GM18519 (cell line): Measurements from ENCODE around the gene PLPPR1.

Experiments used
- ATAC-seq: cut with Tn5 transposase; IDR thresholded peaks from one replicate; pipeline ENCODE4 v1.9.1; 2021; ENCODE audit warnings: mild to moderate bottlenecking, moderate library complexity; ENCODE audit not compliant: unreplicated experiment, low FRiP score

Gene PLPPR1

DNA sequence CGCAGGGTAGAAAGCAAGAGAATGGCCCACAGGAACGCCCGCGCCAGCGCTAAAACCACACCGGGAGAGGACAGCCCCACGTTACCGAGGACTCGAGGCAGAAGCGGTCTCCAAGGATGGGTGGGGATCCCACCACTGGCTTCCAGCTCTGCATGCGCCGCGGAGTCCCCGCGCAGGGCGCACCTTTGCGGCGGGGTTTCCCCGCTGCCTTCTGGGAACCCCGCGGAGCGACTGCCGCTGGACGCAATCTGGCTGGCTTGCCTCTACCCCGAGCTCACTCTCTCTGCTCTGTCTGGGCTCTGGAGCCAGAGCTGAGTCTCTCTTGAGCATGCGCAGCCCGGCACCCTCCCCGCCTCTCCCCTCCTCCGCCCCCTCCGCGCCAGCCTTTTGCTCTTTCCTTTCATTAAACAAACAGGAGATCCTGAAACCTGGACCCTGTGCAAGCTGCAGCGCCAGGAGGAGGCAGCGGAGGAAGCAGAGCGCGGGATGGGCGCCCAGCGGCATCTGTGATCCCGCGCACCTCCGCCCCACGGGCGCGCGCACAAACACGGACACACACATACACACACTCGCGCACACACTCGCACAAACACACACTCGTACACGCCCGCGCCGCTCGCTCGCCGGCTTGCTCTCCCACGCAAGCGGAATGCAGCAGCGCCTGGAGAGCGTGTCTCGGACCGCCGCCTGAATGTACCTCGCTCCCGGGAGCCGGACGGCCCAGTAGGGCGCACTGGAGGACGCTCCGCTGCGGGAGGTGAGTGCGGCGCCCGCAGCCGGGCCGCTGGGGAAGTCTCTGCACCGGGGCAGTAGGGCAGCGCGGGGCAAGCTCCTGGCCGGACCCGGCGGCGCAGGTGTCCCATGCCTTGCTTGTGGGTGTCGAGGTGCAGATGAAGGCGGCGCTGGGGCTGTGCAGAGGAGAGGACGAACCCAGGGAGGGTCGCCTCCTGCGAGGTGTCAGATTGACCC lies at the start of gene PLPPR1:
Gene PLPPR1, plus strand, starts transcription at position 382 of the 969 bp plus-strand sequence.
- ATAC-seq = no peak

DNA sequence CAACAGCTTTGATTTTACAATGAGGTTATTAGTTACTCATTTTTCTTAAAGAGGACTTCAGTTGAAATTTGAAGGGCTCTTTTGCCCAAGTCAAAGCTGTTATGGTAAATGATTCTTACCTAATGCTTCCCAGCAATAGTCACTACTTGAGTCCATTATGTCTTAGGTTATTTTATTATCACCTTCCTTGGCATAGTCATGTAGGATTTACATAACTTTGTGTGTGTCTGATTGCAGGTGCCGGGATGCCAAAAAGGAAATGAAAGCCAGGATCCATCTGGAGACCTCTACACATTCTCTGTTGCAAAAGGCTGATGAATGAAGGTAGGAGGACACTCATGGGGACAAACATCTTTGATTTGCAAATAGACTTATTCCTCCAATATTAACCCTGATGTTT lies 38.8 kb upstream of the PLPPR1 start:
- ATAC-seq = no peak

DNA sequence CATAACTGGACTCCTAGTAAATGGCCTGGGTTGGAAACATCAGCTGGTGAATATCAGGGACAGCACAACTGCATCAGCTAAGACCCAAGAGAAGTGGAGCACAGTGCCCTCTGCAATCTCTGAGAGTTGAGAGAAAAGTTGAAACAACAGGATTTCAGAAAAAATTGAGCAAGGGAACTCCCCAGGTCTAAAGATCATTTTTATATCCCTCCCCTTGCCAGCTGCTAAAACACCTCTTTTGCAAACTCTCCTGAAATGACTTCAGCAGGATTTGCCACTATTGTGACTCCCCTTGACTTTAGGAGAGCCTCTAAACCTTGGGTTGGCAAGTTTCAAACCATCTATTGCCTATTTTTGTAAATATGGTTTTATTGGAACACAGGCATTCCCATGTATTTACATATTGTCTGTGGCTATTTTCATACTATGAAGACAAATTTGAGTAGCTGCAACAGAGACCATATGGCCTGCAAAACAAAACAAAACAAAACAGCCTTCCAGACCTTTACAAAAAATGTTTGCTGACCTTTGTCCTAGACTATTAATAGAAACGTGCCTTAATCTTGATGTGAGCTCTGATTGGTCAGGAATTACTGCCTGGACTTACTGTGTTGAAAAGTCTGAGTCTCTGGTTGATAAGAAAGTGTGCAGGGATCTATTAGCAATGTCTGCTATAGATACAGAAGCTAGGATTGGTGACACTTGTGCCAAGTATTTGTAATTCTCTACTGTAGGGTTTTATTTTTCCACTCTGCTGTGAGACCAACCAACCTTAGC lies 37.7 kb upstream of the PLPPR1 start:
- no peak for ATAC-seq

DNA sequence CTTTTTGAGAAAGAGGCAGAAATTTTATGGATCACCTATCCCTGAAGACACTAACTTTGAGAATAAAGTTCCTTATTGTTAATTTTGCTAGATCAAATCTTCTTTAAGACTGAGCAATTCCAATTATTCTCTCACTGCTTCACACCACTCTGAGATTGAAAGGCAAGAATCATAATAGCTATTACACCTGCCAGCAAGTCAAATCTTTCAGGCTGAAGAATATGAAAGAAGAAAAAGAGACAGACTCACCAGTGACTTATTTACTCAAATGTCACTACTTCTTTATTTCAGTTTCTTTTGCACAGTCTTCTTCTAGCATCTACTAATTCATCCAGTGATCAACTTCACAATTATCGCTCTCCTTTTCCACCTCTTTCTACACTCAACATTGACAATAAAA lies 35.9 kb upstream of the PLPPR1 start:
- no peak for ATAC-seq

DNA sequence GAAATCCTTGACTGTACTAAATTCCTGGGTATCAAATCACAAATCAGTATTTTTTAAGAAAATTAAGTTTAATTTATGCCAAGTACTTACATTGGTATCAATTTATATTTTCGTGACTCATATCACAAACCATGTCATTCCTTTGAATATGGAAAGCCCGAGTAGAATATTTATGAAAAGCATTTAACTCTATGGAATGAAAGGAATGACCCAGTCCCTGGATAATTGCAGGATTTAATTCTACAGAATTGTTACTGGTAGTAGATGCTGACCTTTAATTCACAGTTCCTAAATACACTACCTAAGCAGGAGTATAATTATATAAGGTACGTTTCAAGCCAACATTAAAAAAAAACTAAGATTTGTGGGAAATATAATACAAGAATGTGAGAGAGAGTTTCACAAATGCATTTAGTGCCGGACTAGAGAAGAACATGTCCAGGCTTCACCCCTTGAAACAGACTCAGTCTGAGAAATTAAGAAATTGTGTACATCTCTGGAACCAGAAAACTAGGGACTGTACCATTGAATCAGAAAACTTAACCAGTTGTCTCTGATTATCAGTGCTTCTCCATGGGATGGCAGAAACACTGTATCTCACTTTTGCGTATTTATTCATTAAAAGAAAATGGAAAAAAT lies 28.5 kb upstream of the PLPPR1 start:
- ATAC-seq = no peak

DNA sequence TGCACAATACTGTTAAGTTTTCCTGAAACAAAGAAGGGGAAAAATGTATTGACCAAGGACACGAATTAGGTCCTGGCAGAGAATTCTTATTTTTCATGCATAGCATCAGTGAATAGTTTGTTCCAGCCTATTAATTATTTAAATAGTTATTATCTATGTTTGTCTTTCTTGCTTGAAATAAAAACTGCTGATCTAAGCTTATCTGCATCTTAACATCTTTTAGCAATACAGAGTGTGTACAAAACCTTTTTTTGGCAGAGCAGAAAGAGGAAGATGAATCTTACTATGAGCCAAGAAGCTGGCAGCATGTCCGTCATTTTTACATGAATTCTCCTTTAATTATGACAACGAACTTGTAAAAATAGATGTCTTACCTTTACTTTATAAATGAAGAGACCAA lies 23.3 kb upstream of the PLPPR1 start:
- ATAC-seq = no peak

DNA sequence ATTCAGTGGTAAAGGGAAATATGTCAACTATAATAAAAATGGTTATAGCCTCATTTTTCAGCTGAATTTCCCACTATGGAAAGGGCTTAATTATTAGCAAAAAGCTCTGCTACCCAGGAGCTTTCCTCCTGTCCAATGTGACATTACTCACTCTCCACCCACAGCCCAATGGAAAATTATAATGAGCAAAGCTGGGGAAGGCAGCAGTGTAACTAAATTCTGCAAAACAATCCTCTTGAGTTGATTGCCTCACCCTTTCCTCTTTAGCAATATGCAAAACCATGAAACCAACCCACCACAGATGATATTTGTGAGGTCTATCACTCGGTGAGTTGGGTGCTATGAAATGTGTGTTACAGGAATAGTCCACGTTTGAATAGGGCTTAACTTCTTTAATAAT lies 14.0 kb upstream of the PLPPR1 start:
- no peak for ATAC-seq

DNA sequence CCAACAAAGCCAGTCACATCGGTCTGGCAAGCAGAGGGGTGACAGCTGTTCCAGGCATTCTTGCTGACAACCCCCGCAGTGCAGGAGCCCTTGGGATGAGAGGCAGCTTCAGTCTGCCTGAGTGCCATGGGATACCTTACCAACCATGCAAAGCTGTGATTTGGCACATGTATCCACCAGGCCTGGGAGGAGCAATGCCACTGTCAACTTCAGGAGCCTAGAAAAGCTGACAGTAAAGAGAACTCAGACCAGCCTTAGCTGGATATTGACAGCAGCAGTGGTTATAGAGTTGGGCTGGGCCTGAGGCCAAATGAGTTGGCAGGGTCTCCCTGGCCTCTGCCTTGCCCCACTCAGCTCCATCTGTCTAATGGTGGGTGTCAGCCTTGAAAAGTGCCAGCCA lies 10.1 kb upstream of the PLPPR1 start:
- no peak for ATAC-seq

DNA sequence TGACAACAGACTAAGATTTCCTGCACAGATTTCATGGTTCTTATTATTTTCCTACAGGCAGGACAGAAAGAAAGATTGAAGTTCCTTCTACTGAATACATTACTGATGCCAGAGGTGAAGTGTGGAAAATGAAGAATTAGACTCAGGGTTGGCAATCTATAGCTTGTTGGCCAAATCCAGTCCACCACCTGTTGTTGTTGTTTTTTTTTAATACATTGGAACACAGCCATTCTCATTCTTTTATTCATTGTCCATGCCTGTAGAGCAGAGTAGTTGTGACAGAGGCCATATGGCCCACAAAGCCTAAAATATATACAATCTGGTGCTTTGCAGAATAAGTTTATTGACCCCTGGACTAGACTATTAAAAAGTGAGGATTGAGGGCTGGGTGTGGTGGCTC lies 5.8 kb upstream of the PLPPR1 start:
- no peak for ATAC-seq

DNA sequence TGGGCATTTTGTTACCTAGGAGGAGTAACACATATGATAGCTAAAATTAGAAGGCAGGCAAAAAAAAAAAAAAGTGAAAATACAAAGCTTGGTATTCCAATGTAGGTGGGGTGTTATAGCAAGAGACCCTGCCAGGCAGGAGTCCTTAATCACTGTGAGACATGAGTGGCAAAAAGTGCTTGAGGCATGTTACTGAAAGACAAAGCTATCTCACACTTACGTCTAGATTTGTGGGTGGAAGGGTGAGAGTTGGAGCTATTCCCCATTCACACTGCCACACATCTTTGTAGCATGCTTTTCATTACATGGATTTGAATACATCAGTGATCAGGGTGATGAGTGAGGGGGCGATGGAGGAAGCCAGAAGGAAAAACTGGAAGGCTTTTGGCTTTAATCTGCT lies 2.6 kb upstream of the PLPPR1 start:
- no peak for ATAC-seq

DNA sequence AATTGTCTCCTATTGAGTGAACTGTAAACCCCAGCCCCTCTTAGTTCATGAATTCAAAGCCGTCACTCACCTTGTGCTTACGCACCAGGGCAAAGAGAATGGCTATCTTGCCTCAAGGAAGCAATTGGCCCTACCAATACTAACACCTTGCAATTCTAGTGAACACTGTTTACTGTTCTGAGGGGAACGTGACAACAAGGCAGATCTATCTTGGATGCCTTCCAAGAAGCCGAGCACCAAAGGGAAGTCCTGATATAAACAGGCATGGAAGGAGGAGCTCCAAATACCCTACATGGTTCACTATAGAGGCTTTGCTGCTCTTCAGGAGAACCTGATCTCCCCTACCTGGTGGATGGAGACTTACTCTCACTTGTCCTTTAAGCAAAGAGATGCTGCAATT lies 1.7 kb upstream of the PLPPR1 start:
- no peak for ATAC-seq

DNA sequence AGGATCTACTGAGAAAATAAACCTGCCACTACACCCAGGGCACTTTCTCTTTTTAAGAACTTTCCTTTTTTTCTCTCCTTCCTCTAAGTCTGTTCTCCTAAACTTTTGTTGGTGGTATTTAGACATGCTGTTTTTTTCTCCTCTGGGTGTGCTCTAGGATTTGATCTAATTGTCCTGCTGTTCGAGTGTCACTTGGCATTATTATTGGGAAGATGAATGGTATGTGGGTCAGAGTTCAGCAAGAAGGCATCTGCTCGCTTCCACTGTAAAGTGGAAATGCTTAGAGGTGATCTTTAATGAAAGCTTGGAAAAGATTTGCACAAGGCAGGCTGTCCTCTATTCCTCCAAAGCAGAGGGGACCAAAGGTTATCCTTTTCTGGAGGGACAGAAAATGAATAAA lies 1.3 kb upstream of the PLPPR1 start:
- ATAC-seq = no peak

DNA sequence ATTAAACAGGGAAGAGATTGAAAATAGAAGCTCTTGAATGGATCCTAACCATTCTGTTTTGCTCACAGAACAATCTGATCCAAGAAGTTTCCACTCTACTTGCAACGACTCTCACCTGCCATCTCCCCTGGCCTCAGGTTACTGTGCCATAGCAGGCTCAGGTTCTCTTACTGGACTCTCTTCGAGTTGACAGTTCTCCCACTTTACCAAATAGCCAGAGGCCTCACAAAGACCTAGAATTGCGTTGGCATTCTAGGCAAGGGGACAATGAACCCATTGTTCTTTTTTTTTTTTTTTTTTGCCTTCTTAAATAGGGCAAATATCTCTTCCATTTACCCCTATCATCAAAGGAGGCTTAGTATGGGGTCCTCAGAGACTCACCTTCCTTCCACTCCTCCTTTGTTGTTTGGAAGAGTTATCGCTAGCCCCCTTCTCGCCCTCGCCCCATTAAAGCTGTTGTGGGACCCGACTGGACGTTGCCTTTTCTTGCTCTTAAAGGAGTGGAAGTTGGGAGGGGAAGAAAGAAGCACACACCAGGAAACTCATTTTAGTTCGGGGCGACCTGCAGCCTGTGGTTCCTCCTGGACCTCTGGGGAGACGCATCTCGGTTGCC lies 688 bp upstream of the PLPPR1 start:
- no peak for ATAC-seq

DNA sequence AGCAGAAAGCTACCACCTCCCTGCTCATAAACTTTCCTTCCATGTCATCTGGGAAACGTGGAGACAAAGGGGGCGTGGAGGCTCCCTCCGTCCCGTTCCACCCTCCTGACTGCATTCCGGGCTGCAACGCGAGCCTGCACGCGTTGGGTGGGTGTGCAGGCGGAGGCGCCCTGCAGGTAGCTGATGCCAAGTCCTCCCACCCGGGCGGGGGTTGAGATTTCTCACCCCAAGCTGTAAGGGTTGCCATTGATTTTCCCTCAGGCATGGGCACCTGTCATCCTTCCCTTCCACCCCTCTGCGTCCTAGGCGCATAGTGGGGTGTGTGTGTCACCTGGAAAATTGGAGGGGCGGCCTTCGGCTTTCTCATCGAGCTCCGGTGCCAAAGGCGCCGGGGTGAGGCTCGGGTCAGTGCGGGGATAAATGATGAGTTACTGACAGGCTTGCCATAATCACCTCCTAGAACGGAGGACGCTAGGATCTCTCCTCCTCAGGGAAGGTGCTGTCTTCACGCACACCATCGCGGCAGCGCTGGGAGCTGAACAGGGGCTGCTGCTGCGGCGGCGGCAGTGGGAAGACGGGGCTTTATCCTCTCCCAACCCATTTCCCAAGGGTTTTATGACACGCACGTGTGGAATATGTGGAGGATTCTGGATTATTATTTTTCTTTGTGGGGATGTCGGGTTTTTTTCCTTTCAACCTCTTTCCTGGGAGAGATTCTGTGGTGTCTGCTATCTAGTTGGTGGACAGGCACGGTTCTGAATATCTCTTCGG lies 973 bp downstream of the PLPPR1 start:
- no peak for ATAC-seq

DNA sequence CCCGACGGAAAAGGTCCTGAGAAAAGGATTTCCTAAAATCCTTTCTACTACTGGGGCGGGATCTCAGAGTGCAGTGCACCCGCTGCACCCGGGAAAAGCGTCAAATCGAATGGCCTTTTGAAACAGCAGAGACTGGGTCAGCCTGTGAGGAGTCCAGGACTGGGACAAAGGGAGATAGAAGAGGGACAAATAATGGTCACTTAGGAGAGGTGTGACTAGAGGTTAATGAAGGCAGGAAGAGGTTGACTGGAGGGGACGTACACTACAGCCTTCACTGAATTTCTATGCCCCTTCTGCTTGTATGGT lies 1.5 kb downstream of the PLPPR1 start:
- no peak for ATAC-seq

DNA sequence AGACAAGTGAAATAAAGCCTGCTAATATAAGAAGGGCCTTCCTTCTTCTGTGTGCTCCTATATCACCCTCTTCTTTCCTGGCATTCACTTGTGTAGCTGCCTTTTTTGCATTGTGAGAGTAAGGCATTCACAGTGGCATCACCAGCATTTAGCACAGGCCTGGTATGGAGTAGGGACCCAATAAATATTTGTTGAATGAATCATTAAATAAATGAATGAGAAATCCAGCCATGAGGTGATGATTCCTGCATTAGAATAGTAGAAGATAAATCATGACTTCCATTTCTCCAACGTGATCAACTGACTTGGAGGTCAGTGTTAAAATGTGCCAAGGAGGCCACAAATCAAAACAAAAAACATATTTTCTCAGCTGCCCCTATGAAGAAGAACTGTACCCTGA lies 3.9 kb downstream of the PLPPR1 start:
- ATAC-seq = no peak

DNA sequence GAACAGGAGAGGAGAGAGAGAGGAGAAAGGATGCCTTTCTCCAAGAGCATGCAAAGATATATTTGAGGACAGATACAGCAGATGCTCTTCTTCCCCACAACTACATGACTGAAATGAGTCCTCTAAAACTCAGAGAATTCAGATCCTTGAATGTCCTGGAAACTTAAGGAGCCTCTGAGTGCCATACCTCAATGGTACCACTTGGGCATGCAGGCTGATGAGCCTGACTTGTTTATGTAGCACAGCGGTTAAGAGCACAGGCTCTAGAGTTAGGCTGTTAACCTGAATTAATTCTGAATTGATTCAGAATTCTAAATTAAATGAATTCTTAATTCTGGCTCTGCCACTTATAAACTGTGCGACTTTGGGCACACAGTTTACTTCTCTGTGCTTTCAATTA lies 5.7 kb downstream of the PLPPR1 start:
- ATAC-seq = no peak

DNA sequence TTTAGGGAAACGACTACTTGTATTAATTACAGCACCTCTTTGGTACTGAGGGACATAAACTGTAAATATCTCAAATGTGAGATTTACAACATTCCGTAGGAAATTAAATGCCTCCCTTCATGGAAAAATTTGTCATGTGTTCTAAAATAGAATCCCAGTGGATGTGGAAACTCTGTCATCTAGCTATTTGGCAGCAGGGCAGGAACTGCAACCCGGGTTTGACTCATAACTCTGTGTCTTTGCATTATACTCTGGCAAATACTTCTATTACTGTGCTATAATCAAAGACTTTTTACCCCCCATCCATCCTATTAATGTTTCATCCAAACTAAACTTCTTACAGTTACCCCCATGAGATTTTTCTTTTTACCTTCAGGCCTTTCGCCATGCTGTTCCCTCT lies 6.6 kb downstream of the PLPPR1 start:
- no peak for ATAC-seq

DNA sequence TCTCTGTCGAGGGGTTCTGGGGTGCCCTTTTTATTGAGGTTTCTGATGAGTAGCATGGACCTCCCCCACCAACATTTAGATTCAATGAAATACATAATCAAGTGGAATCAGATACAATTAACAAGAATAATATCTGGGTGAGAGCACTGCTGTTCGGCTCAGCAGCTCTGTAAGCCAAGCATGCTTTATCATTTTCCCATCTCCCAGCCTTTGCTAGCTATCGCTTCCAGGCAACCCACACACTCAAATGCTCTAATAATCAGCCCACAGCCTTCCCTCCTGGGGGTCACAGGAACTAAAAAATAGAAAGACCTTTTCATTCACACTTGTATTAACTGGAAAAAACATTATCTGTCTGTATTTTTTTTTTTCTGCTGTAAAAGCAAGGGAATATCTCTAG lies 8.9 kb downstream of the PLPPR1 start:
- ATAC-seq = no peak

DNA sequence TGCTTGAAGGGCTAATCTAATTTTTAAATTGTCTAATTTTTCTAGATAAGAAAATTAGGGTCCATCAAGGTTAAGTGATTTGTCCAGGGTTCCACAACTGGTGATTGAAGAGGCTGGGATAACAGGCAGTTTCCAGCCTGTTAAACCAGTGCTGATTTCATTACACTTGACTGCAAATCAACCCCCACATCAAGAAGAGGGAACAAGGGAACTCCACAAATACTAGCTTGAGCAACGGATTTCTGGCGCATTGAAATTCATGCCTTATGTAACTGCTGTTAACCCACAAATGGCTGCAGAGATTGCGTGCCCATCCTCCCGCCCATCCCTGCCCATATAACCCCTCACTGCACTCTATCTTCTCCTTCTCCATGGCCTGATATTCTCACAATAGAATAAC lies 10.0 kb downstream of the PLPPR1 start:
- ATAC-seq = no peak
